HEK293T (cell line): ENCODE data around the gene FOLH1.
"Not testable (repeated sequence)": the region's sequence is repeated elsewhere in the genome, so short reads cannot be mapped to it uniquely, and the experiment has no call there.

ENCODE experiments used
- CTCF ChIA-PET: fragments of 350-600 bp; formaldehyde crosslinking; extraction: SDS; loops from one replicate; lab custom pipeline; 2021; ENCODE audit warnings: antibody characterized with exemption, inconsistent platforms; lab: Yijun Ruan, JAX
- POLR2A ChIA-PET: fragments of 350-600 bp; formaldehyde crosslinking; extraction: SDS; loops from one replicate; lab custom pipeline; 2020; ENCODE audit warnings: antibody characterized with exemption, inconsistent platforms; lab: Yijun Ruan, JAX
- DNase-seq: peaks from one replicate; pipeline ENCODE4 v3.0.0; 2012; ENCODE audit warnings: mixed read lengths; ENCODE audit errors: extremely low spot score
- FOXA1 ChIP-seq: fragments of 450-650 bp; IDR thresholded peaks from 2 replicates; pipeline ENCODE4 v1.6.1; 2016; ENCODE audit warnings: mild to moderate bottlenecking
- FOXM1 ChIP-seq: fragments of 450-650 bp; IDR thresholded peaks from 2 replicates; pipeline ENCODE4 v1.6.1; 2017; ENCODE audit warnings: mild to moderate bottlenecking, borderline replicate concordance
- TARDBP ChIP-seq: fragments of 450-650 bp; IDR thresholded peaks from 2 replicates; pipeline ENCODE4 v1.6.1; 2016

FOLH1 gene

GRCh38 chr11:49168992-49169391 is 39.4 kb downstream of the FOLH1 start:
- DNase-seq, CTCF ChIA-PET, POLR2A ChIA-PET: not testable (repeated sequence)

DNA sequence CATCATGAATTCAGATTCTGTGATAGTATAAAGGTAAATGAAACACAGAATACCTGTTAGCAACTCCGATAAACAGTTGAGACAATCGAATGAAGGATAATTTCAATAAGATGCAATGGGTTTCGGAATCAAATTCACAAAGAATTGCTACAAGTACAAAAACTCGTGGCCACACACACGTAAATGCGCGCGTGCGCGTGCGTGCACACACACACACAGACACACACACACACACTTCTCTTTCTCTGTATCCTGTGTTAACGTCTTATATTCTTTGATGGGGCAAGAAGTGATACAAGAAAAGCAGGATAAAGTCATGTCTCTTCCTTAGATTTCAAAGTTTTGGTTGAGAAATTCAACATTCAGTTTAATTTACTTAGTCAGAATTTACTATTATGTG is 57.2 kb downstream of the FOLH1 start:
- POLR2A ChIA-PET, result no interaction called here
- TF ChIP-seq FOXA1 (no peak), FOXM1 (no peak), TARDBP (no peak)
- CTCF ChIA-PET, result no interaction called here
- no peak for DNase-seq

- DNase-seq, POLR2A ChIA-PET, CTCF ChIA-PET: not testable (repeated sequence)
Measured at GRCh38 chr11:49102356-49102755, 106.0 kb downstream of the FOLH1 start.
